DND-41 (cell line): ENCODE measurements around the gene WNT3A.

Source experiments
- ATAC-seq: fragments of 200-7000 bp; cut with Tn5 transposase; 3 replicates; pipeline ENCODE4 v1.9.1; 2021; ENCODE audit warnings: low read depth; ENCODE audit not compliant: insufficient read depth
- DNase-seq: peaks from one replicate; pipeline ENCODE4 v3.0.0-alpha.2; 2020
- H2AFZ ChIP-seq: 2 replicates; pipeline ENCODE4 v1.6.0; 2012; ENCODE audit warnings: low read depth, low read length
- H3K27ac ChIP-seq: 2 replicates; pipeline ENCODE4 v1.5.1; 2012; ENCODE audit warnings: low read length, inconsistent platforms
- H3K27me3 ChIP-seq: fragments of 200-600 bp; sonication (generic); 2 replicates; pipeline ENCODE4 v1.6.0; 2012; ENCODE audit warnings: low read length, mild to moderate bottlenecking, inconsistent platforms; ENCODE audit not compliant: insufficient read depth, poor library complexity
- H3K36me3 ChIP-seq: 2 replicates; pipeline ENCODE4 v1.5.1; 2012; ENCODE audit warnings: low read length, inconsistent platforms; ENCODE audit not compliant: insufficient read depth
- H3K4me1 ChIP-seq: 2 replicates; pipeline ENCODE4 v1.5.1; 2012; ENCODE audit warnings: mild to moderate bottlenecking, low read length; ENCODE audit not compliant: insufficient read depth
- H3K4me2 ChIP-seq: 2 replicates; pipeline ENCODE4 v1.6.0; 2012; ENCODE audit warnings: mild to moderate bottlenecking, moderate library complexity, low read length, inconsistent platforms; ENCODE audit not compliant: insufficient read depth
- H3K4me3 ChIP-seq, 2 experiments: fragments of 200-600 bp in 1 of 2; shearing (Covaris generic) in 1 of 2; 2 replicates each; pipeline ENCODE4 v1.5.1; 2012 to 2016; ENCODE audit warnings: inconsistent platforms in 2 of 2, low read length in 2 of 2, mild to moderate bottlenecking in 2 of 2, low read depth in 1 of 2, moderate library complexity in 1 of 2
- H3K79me2 ChIP-seq: 2 replicates; pipeline ENCODE4 v1.6.0; 2012; ENCODE audit warnings: low read length, inconsistent platforms; ENCODE audit not compliant: insufficient read depth
- H3K9ac ChIP-seq: 2 replicates; pipeline ENCODE4 v1.6.0; 2012; ENCODE audit warnings: low read depth, mild to moderate bottlenecking, inconsistent platforms, low read length, moderate library complexity
- H3K9me3 ChIP-seq: 2 replicates; pipeline ENCODE4 v1.5.1; 2012; ENCODE audit warnings: low read length, moderate library complexity, mild to moderate bottlenecking, inconsistent platforms; ENCODE audit not compliant: insufficient read depth, severe bottlenecking
- H4K20me1 ChIP-seq: 2 replicates; pipeline ENCODE4 v1.6.0; 2012; ENCODE audit warnings: low read length; ENCODE audit not compliant: insufficient read depth
- EZH2 ChIP-seq: IDR thresholded peaks from 3 replicates; pipeline ENCODE4 v1.6.1; 2012; ENCODE audit warnings: borderline replicate concordance, low read depth, mild to moderate bottlenecking, moderate library complexity, low read length, inconsistent platforms; ENCODE audit not compliant: severe bottlenecking
- TF ChIP-seq, protein P1 (sequence below): IDR thresholded peaks from 2 replicates; pipeline ENCODE4 v1.5.1; 2012; ENCODE audit warnings: borderline replicate concordance, low read length, moderate library complexity, mild to moderate bottlenecking; ENCODE audit not compliant: poor library complexity, severe bottlenecking; ENCODE audit errors: extremely low read depth

Gene WNT3A

DNA sequence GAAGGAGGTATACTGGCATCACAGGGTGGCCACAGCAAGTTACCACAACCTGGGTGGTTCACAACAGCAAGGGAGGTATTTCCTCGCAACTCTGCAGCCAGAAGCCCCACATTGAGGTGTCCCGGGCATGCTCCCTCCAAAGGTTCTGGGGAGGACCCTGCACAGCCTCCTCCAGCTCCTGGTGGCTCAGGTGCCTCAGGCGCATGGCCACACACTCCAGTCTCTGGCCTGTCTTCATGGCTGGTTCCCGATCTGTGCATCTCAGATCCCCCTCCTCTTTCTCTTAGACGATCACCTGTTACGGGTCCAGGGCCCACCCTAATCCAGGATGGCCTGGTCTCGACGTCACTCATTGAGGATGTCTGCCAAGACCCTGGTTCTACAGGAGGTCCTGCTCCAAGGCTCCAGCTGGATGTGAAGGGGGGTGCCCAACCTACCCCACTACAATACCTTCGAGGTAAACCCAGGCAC, 69.0 kb downstream of the WNT3A start:
- H3K4me3 ChIP-seq: no peak overlapping the region
- no peaks in the 10 kb centered on the region for H3K9me3 ChIP-seq
- peaks cover 56% of the 10 kb centered on the region for H4K20me1 ChIP-seq
- H3K9ac ChIP-seq: no peak overlapping the region
- H3K27ac ChIP-seq: no peak overlapping the region
- H3K36me3 ChIP-seq: no peaks in the 10 kb centered on the region
- no peak overlapping the region for H2AFZ ChIP-seq
- ATAC-seq (no peak), DNase-seq (no peak)
- peaks cover 10% of the 10 kb centered on the region for H3K4me1 ChIP-seq
- TF ChIP-seq, protein P1, sequence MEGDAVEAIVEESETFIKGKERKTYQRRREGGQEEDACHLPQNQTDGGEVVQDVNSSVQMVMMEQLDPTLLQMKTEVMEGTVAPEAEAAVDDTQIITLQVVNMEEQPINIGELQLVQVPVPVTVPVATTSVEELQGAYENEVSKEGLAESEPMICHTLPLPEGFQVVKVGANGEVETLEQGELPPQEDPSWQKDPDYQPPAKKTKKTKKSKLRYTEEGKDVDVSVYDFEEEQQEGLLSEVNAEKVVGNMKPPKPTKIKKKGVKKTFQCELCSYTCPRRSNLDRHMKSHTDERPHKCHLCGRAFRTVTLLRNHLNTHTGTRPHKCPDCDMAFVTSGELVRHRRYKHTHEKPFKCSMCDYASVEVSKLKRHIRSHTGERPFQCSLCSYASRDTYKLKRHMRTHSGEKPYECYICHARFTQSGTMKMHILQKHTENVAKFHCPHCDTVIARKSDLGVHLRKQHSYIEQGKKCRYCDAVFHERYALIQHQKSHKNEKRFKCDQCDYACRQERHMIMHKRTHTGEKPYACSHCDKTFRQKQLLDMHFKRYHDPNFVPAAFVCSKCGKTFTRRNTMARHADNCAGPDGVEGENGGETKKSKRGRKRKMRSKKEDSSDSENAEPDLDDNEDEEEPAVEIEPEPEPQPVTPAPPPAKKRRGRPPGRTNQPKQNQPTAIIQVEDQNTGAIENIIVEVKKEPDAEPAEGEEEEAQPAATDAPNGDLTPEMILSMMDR: no peak
- no peak for TF ChIP-seq EZH2
- H3K27me3 ChIP-seq: no peaks in the 10 kb centered on the region
- H3K79me2 ChIP-seq: peaks cover 14% of the 10 kb centered on the region
- no peak overlapping the region for H3K4me2 ChIP-seq

DNA sequence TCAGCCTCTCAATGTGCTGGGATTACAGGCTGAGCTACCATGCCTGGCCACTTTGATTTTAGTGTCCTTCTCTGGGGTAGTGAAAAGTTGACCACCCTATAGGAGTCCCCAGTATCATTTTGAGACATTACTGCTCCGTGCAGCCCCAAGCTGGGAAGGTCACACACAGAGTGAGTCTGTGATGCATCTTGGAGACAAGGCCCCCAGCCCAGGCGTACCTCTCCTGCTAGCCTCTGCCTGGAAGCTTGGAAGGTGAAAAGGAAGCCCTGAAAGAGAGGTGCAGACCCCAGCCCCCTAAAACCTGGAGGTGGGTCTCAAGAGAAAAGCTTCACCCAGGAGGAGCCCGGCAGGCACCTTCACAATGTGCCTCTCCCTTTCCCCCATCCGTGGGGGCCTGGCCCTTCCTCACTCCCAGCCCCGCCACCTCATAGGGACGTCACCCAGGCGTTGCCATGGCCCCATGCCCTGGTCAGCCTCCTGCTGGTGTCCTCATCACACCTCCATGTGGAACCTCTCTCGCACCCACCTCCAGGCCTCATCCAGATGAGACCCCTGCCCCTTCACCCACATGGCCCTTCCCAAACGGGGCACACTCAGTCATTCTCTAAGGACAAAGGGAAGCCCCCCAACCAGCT, 70.1 kb downstream of the WNT3A start:
- Histone ChIP-seq H3K9me3 (no peaks in the 10 kb centered on the region), H3K36me3 (no peaks in the 10 kb centered on the region; the same call in 1 of the 2 replicates), H2AFZ (no peak overlapping the region), H3K4me2 (no peak overlapping the region), H4K20me1 (peaks cover 62% of the 10 kb centered on the region), H3K4me1 (peaks cover 19% of the 10 kb centered on the region), H3K79me2 (peaks cover 25% of the 10 kb centered on the region), H3K27ac (no peak overlapping the region), H3K9ac (no peak overlapping the region), H3K4me3 (no peak overlapping the region), H3K27me3 (no peaks in the 10 kb centered on the region)
- ATAC-seq: no peak
- no peak for TF ChIP-seq EZH2
- TF ChIP-seq, protein P1: no peak
- DNase-seq: no peak

DNA sequence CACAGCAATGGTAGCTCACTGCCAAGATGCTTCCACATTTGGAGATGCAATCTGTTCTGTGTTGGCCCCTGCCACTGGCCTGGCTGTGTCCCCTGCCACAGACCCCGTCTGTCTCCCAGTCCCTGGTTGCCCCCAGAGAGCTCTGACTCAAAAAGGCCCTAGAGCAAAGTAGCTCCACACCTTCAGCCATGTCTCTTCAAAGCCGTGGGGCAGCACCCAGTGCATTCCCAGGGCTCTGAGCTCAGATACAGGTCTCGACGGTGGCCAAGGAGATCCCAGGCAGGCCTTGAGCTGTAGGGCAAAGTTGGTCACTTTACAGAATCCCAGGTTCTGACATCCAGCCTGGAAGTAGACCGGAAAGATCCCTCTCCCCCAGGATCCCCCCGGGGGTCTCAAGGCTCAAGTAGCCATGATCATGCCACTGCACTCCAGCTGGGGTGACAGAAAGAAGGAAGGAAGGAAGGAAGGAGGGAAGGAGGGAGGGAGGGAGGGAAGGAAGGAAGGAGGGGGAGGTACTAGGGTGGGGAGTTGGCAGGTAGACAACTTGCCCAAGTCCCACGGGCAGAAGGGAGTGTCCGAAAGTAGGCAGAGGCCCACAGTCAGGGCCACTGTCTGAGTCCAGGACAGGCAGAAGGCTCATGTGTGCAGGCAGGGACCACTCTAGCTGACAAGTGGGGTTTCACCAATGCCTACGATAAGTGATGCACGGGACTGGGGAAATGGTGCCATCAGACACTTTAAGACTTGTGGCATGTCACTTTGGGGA, 71.0 kb downstream of the WNT3A start:
- Histone ChIP-seq H3K9me3 (no peaks in the 10 kb centered on the region), H3K79me2 (peaks cover 32% of the 10 kb centered on the region), H3K4me2 (no peak overlapping the region), H4K20me1 (peaks cover 53% of the 10 kb centered on the region), H3K27ac (no peak overlapping the region), H3K4me1 (peaks cover 19% of the 10 kb centered on the region), H3K9ac (no peak overlapping the region), H3K36me3 (peaks cover 3% of the 10 kb centered on the region; the same call in 1 of the 2 replicates), H3K4me3 (no peak overlapping the region), H2AFZ (no peak overlapping the region), H3K27me3 (no peaks in the 10 kb centered on the region)
- no peak for TF ChIP-seq EZH2
- TF ChIP-seq, protein P1: no peak
- no peak for ATAC-seq
- DNase-seq: no peak
